Stimulated activated CD4-positive, alpha-beta T cell treated with anti-CD3 and anti-CD28 coated beads, Interleukin-15, amount 100 ng/mL, for 1 hour (primary cell): ENCODE measurements around the gene DPP6.

Experiments
- DNase-seq, 2 donors: peaks; one replicate each; pipeline ENCODE4 v3.0.0-alpha.2; 2020; ENCODE audit warnings: low read depth in 1 of 2, low spot score in 1 of 2

Gene DPP6

DNA sequence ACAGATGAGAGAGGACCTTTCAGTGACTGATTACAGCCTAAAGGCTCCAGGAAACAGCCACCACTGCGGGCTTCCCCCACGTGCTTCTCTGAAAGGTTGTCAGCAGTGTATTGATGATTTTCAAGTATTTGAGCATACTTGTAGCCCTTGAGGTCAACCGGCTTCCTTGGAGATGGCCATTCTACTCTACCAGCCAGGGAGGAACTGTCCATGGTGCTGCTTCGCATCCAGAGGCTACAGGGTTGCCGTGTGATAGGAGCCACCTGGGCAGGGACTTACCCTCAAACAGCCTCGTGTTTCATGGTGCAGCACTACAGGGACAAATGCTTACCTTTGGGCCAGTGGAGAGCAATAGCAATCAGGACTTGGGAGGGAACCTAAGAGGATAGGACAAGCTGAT is 179.5 kb downstream of the DPP6 start:
- no peak for DNase-seq

- no peak for DNase-seq
Observed at GRCh38 chr7:154232700-154233099, 180.5 kb downstream of the DPP6 start.

- no peak for DNase-seq
Observed at GRCh38 chr7:154241988-154242387, 189.8 kb downstream of the DPP6 start.

- DNase-seq: no peak
Observed at GRCh38 chr7:154242709-154243108, 190.5 kb downstream of the DPP6 start.

GRCh38 chr7:154252046-154252445 is 199.8 kb downstream of the DPP6 start:
- no peak for DNase-seq

DNA sequence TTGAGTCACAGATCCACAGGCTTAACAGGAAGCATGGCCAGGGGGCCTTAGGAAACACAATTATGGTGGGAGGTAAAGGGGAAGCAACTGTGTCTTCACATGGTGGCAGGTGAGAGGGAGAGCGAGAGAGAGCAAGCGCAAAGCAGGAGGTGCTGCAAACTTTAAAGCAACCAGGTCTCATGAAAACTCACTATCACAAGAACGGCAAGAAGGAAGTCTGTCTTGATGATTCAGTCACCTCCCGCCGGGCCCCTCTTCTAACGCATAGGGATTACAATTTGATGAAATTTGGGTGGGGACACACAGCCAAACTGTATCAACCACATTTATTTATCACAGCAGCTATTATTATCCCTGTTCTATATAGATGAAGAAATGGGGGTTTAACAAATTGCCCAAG is 201.6 kb downstream of the DPP6 start:
- no peak for DNase-seq

GRCh38 chr7:154255324-154255723 is 203.1 kb downstream of the DPP6 start:
- DNase-seq: no peak

- no peak for DNase-seq
Observed at GRCh38 chr7:154256150-154256549, 204.0 kb downstream of the DPP6 start.

- DNase-seq: no peak
Observed at GRCh38 chr7:154259396-154259795, 207.2 kb downstream of the DPP6 start.

GRCh38 chr7:154287356-154287755 is 235.2 kb downstream of the DPP6 start:
- no peak for DNase-seq

DNA sequence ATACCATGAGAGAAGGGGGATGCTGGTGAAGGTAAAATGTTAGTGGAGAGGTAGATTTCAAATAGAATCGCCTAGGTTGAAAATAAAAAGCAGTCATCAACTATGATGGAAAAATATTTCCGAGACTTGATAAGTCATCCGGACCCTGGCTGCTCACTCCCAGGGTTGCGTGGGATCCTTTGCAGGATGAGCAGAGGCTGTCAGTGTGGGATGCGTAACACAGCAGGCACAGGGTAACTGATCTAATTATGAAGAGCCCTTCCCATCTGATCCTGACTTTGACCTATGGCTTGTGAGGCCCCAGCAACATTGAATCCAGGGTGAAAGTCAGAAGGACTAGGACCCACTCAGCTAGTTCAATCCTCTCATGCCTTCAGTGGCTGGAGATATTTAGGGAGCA is 236.9 kb downstream of the DPP6 start:
- DNase-seq: no peak

DNA sequence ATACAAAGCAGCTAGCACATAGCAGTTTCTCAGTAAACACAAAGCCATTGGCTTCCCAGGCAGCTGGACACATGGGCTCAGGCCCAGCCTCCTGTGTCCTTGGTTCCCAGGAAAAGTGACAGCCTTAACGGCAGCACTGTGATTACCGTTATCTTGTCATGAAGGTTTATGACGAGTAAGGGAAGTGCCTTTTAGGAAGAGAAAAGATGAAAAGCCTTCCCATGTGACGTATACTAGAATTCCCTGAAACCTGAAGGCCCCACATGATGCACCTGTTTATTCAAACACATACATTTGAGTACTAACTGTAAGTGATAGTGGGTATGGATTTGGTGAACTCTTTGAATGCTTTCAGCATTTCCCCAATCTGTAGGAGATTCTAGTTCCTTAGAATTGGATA is 244.2 kb downstream of the DPP6 start:
- no peak for DNase-seq

DNA sequence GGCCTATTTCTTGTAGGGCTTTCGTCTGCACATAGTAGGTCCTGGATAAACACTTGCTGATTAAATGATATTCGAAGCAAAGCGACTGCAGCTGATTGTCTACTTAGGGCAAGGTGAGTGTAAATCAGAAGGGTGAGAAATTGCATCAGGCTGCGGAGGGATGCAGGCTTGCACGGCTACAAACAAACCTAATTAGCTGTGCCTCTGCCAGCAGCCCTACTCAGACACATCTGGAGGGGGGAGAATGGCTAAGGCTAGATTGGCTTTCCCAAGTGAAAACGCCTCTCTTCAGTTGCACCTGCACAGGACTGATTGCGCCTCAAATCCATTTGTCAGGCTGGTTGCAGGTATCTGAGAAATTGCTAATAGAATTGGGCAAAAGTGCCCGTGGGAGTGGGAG is 247.5 kb downstream of the DPP6 start:
- no peak for DNase-seq

DNA sequence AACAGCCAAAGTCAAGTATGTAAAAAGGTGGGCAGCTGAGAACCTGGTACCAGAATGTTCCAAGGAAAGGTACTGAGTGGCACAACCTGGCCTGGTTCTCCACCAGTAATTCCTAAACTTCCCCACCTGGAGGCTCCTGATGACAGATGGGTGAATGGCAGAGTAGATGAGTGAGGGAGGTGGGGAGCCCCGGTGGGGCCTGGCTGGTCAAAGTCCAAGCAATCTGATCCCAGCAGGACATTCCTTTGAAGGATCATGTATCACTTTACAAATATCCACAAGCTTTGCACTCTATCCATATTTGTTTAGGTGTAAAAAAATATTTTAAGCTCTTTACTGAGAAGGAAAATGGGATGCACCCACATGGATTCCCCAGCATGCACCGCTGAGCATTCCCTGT is 250.2 kb downstream of the DPP6 start:
- DNase-seq: no peak

- no peak for DNase-seq
Observed at GRCh38 chr7:154304231-154304630, 252.0 kb downstream of the DPP6 start.

- no peak for DNase-seq
Observed at GRCh38 chr7:154304740-154305700, 252.8 kb downstream of the DPP6 start.

DNA sequence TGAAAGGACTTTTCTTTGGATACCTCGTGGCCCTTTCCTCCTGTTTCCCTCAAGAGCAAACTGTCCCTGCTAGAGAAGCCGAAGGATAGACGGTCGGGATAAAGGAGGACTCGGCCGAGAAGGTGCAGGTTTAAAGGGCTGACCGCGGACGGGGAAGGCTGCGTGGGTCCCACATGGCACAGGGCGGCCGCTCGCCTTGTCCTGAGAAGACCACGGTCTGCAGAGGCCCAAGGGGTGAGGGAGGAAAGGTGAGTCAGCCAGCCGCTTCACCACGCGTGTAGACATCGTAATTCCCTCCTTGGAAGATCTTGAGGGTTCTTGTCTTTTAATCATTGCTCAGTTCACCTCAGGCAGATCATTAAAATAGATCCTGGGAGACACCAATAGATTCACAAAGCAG is 253.8 kb downstream of the DPP6 start:
- DNase-seq: no peak

- no peak for DNase-seq
Observed at GRCh38 chr7:154308928-154309327, 256.7 kb downstream of the DPP6 start.

DNA sequence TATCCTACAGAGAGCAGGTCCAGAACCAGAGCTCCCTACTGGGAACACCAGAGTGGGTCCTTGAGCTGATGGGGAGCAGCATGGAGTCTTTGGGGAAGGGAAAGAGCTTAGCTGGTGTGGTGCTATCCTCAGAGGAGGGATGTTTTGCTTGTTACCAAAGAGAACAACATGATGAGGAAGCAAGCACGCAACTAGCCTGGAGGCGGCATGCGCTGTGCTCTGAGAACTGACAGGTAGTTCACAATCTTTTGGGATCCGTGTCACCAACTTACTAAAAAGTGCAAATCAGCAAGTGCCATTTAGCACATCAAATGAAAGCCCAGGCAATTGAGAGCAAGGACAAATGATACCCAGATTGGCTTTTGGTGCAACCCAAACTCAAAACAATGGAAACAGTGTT is 257.9 kb downstream of the DPP6 start:
- no peak for DNase-seq

- no peak for DNase-seq
Observed at GRCh38 chr7:154324196-154324595, 272.0 kb downstream of the DPP6 start.

- no peak for DNase-seq
Observed at GRCh38 chr7:154326421-154326820, 274.2 kb downstream of the DPP6 start.

DNA sequence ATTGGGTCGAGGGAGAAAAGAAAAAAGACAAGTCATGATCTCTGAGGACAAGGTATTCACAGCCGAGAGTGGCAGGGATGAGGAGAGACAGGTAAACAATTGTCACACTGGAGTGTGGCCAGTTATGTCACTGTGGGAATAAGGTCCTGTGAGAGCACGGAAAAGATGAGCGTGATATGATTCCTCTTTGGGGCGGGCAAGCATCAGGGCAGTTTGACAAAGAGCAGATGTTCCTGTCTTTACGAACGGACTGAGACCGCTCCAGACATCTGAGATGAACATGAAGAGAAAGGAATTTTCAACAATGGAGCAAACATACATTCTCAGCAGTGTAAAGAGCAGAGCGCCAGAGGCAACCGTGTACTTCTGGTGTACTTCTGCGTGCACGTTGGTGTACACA is 278.1 kb downstream of the DPP6 start:
- no peak for DNase-seq
